Esophagus (tissue), 2 donors: ENCODE data around the gene ZNF521. TPM values are rescaled to one million over a fixed set of nuclear protein-coding genes. Genes with fewer than 3 reads are reported as not detected.

Experiments used
- H3K27ac ChIP-seq, 2 donors: one replicate each; pipeline ENCODE4 v1.5.1; 2013; ENCODE audit warnings: low read depth in 2 of 2, mild to moderate bottlenecking in 2 of 2, inconsistent platforms in 1 of 2, low read length in 1 of 2, moderate library complexity in 1 of 2
- H3K27me3 ChIP-seq, 2 donors: one replicate each; pipeline ENCODE4 v1.6.1; 2013; ENCODE audit warnings: low read length in 2 of 2, control low read depth in 1 of 2, mild to moderate bottlenecking in 1 of 2; ENCODE audit not compliant: insufficient read depth in 2 of 2, control insufficient read depth in 1 of 2
- H3K36me3 ChIP-seq, 2 donors: one replicate each; pipeline ENCODE4 v1.6.1; 2013; ENCODE audit warnings: low read length in 1 of 2; ENCODE audit not compliant: control insufficient read depth in 2 of 2, insufficient read depth in 2 of 2
- H3K4me1 ChIP-seq, 2 donors: one replicate each; pipeline ENCODE4 v1.6.1; 2013; ENCODE audit warnings: low read length in 1 of 2; ENCODE audit not compliant: control insufficient read depth in 2 of 2, insufficient read depth in 2 of 2
- H3K4me3 ChIP-seq, 2 donors: one replicate each; pipeline ENCODE4 v1.5.1; 2013; ENCODE audit warnings: low read length in 2 of 2, mild to moderate bottlenecking in 2 of 2, low read depth in 1 of 2, moderate library complexity in 1 of 2
- H3K9me3 ChIP-seq, 2 donors: one replicate each; pipeline ENCODE4 v1.6.1; 2013; ENCODE audit warnings: mild to moderate bottlenecking in 2 of 2, low read depth in 1 of 2, low read length in 1 of 2, moderate library complexity in 1 of 2; ENCODE audit not compliant: control insufficient read depth in 2 of 2, insufficient read depth in 1 of 2
- WGBS, 2 donors: extraction: QIAGEN DNeasy Blood & Tissue Kit; methylation state at CpG; one replicate each; pipeline ENCODE4 v1.1.7; 2013; 5-methylcytosine and 5-hydroxymethylcytosine counted together
- polyA plus RNA-seq, 2 donors: library from polyadenylated mRNA; stranded (reverse); fragments of 200-250 nt; gene quantifications; one replicate each; pipeline ENCODE4 v1.2.3, GENCODE V29; 2013
- donor health status: healthy with polysubstance abuse.
- donor health status: Bipolar disorder and iron deficiency.

The ZNF521 gene
- polyA plus RNA-seq, 2 donors, result 0.79 to 1.2 TPM

GRCh38 chr18:25341831-25342230, 10.1 kb downstream of the ZNF521 start:
- no peaks in the 10 kb centered on the region for H3K9me3 ChIP-seq
- no peak overlapping the region for H3K4me3 ChIP-seq
- 71 to 82% methylated on average over 2 of the region's 2 CpGs for WGBS, 2 donors
- no peaks in the 10 kb centered on the region for H3K36me3 ChIP-seq
- no peak overlapping the region for H3K27ac ChIP-seq
- H3K27me3 ChIP-seq, result no peaks in the 10 kb centered on the region
- H3K4me1 ChIP-seq, result no peaks in the 10 kb centered on the region

GRCh38 chr18:25340762-25341161, 11.2 kb downstream of the ZNF521 start:
- no peak overlapping the region for H3K27ac ChIP-seq
- WGBS, 2 donors, result 79 to 91% methylated on average over 3 of the region's 3 CpGs
- no peaks in the 10 kb centered on the region for H3K4me1 ChIP-seq
- no peaks in the 10 kb centered on the region for H3K9me3 ChIP-seq
- no peaks in the 10 kb centered on the region for H3K27me3 ChIP-seq
- no peak overlapping the region for H3K4me3 ChIP-seq
- no peaks in the 10 kb centered on the region for H3K36me3 ChIP-seq

GRCh38 chr18:25335676-25336075, 16.3 kb downstream of the ZNF521 start:
- H3K27me3 ChIP-seq, result no peaks in the 10 kb centered on the region
- H3K4me3 ChIP-seq, result no peak overlapping the region
- H3K4me1 ChIP-seq, result no peaks in the 10 kb centered on the region
- no peaks in the 10 kb centered on the region for H3K36me3 ChIP-seq
- WGBS, 2 donors, result 91 to 95% methylated on average over 6 of the region's 6 CpGs
- no peaks in the 10 kb centered on the region for H3K9me3 ChIP-seq
- H3K27ac ChIP-seq, result no peak overlapping the region

GRCh38 chr18:25335062-25335461, 16.9 kb downstream of the ZNF521 start:
- H3K4me3 ChIP-seq, result no peak overlapping the region
- no peaks in the 10 kb centered on the region for H3K27me3 ChIP-seq
- no peak overlapping the region for H3K27ac ChIP-seq
- H3K36me3 ChIP-seq, result no peaks in the 10 kb centered on the region
- no peaks in the 10 kb centered on the region for H3K9me3 ChIP-seq
- 69 to 85% methylated on average over 3 of the region's 3 CpGs for WGBS, 2 donors
- no peaks in the 10 kb centered on the region for H3K4me1 ChIP-seq

- Histone ChIP-seq H3K36me3 (no peaks in the 10 kb centered on the region), H3K27ac (no peak overlapping the region), H3K27me3 (no peaks in the 10 kb centered on the region), H3K4me1 (no peaks in the 10 kb centered on the region), H3K9me3 (no peaks in the 10 kb centered on the region), H3K4me3 (no peak overlapping the region)
- WGBS, 2 donors, result 82 to 86% methylated on average over 2 of the region's 2 CpGs
Measured at GRCh38 chr18:25334588-25334987, 17.4 kb downstream of the ZNF521 start.

GRCh38 chr18:25332002-25332401, 20.0 kb downstream of the ZNF521 start:
- H3K36me3 ChIP-seq, result no peaks in the 10 kb centered on the region
- no peaks in the 10 kb centered on the region for H3K27me3 ChIP-seq
- no peak overlapping the region for H3K4me3 ChIP-seq
- no peak overlapping the region for H3K27ac ChIP-seq
- H3K4me1 ChIP-seq, result no peaks in the 10 kb centered on the region
- no peaks in the 10 kb centered on the region for H3K9me3 ChIP-seq

- no peaks in the 10 kb centered on the region for H3K9me3 ChIP-seq
- H3K27ac ChIP-seq, result no peak overlapping the region
- no peaks in the 10 kb centered on the region for H3K36me3 ChIP-seq
- no peaks in the 10 kb centered on the region for H3K4me1 ChIP-seq
- no peak overlapping the region for H3K4me3 ChIP-seq
- no peaks in the 10 kb centered on the region for H3K27me3 ChIP-seq
- 40 to 63% methylated on average over 1 of the region's 1 CpG for WGBS, 2 donors
Measured at GRCh38 chr18:25329783-25330182, 22.2 kb downstream of the ZNF521 start.

GRCh38 chr18:25327584-25327983, 24.4 kb downstream of the ZNF521 start:
- H3K4me1 ChIP-seq, result no peaks in the 10 kb centered on the region
- 50 to 58% methylated on average over 9 of the region's 9 CpGs for WGBS, 2 donors
- no peaks in the 10 kb centered on the region for H3K36me3 ChIP-seq
- no peaks in the 10 kb centered on the region for H3K27me3 ChIP-seq
- H3K4me3 ChIP-seq, result no peak overlapping the region
- H3K27ac ChIP-seq, result no peak overlapping the region
- no peaks in the 10 kb centered on the region for H3K9me3 ChIP-seq

- WGBS, 2 donors, result 59 to 71% methylated on average over 4 of the region's 4 CpGs
- H3K27ac ChIP-seq, result no peak overlapping the region
- H3K27me3 ChIP-seq, result no peaks in the 10 kb centered on the region
- no peaks in the 10 kb centered on the region for H3K9me3 ChIP-seq
- no peak overlapping the region for H3K4me3 ChIP-seq
- H3K4me1 ChIP-seq, result no peaks in the 10 kb centered on the region
- H3K36me3 ChIP-seq, result no peaks in the 10 kb centered on the region
Measured at GRCh38 chr18:25326361-25326952, 25.5 kb downstream of the ZNF521 start.

GRCh38 chr18:25322806-25323205, 29.2 kb downstream of the ZNF521 start:
- Histone ChIP-seq H3K9me3 (no peaks in the 10 kb centered on the region), H3K27me3 (no peaks in the 10 kb centered on the region), H3K4me1 (no peaks in the 10 kb centered on the region), H3K27ac (no peak overlapping the region), H3K4me3 (no peak overlapping the region), H3K36me3 (no peaks in the 10 kb centered on the region)
- WGBS, 2 donors, result 88% methylated on average over 4 of the region's 4 CpGs
